ENCODE measurements around the gene TTC38.

The TTC38 gene

DNA sequence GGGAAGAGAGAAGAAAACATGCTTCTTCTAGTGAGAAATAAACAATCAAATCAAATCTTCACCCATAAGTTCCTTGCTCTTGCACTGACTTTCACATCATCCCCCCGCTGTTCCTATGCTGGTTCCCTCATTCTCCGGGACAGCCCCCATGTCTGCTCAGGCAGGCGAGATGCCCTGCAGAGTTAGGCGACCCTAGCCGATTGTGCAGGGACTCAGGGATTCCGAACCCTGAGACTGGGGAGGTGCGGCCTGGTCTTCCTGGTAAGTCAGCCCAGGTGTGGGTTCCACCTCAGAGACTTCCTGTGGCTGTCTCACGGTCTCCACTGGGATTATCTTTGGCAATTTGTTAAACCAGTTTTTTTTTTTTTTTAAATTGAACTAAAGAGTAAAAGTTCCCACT is 6.6 kb downstream of the TTC38 start:
- no peak for DNase-seq (ENCODE audit: extremely low spot score, insufficient read length, low read depth)
- no peak for FAIRE-seq

DNA sequence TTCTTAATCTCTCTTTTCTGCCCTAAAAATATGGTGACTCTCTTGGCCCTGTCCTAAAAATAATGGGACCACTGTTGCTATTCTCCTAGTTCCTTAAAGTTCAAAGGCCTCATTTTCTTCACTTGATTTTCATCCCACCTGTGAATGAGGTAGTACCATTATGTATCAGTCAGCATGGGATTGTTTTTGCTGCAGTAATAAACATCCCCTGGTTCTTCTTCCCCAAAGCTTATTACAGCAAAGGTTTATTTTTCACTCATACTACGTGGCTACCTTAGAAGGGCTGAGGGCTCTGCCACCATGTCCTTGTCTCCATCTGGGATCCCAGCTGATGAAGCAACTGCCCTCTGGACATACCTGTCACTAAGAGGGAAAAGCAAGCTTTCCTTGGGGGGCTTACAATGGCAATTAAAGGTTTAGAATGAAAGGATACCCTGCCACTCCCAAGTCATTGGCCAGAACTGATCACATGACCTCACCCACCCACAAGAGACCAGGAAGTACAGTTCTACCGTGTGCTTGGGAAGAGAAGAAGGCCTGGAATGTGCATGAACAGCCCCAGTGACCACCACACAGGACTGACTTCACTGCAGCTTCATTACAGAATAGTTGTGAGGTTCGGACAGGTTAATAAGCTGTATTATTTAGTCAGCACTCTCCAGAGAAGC is 7.8 kb downstream of the TTC38 start:
- peak; percentile 5 for FAIRE-seq
- no peak for DNase-seq (ENCODE audit: extremely low spot score, insufficient read length, low read depth)

- DNase-seq (ENCODE audit: extremely low spot score, insufficient read length, low read depth), result no peak
- no peak for FAIRE-seq
These were observed 8.8 kb downstream of the TTC38 start for GRCh38 chr22:46276563-46276962.

- FAIRE-seq, result no peak
- DNase-seq (ENCODE audit: extremely low spot score, insufficient read length, low read depth), result no peak
These were observed 11.1 kb downstream of the TTC38 start for GRCh38 chr22:46278656-46279645.

DNA sequence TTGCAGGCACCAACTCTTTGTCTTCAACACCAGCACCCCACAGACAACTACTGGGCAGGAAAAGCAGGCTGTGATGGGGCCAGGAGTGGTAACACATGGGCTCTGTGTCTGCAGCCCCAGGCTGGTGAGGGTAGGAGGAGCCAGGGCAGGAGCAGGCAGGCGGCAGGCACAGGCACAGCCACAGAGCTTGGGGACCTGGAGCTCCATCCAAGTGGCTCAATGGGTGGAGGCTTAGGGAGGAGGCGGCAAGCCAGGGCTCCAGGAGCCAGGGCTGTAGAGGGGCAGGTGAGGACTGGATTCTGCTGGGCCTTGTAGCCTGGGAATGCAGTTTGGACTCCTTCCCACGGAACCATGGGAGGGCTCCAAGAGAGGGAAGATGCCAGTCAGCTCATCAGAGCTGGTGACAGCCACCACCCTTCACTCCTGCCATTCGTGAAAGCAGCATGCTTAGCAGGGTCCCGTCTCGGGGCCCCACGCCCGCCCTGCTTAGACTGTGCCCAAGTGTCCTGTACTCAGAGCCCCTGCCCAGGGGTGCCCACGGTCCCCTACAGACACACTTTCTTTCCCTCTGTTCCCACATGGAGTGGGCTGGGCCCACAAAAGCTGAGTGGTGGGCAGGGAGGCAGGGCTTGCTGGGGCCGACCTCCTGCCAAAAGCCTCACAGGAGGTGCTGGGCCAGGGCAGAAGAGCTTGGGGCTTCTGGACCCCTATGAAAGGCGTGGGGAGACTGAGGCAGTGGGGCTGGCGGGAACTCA is 12.4 kb downstream of the TTC38 start:
- DNase-seq (ENCODE audit: extremely low spot score, insufficient read length, low read depth), result no peak
- no peak for FAIRE-seq

- DNase-seq (ENCODE audit: extremely low spot score, insufficient read length, low read depth) (no peak), FAIRE-seq (no peak)
These were observed 13.3 kb downstream of the TTC38 start for GRCh38 chr22:46280999-46281623.

GRCh38 chr22:46281866-46282678 is 14.3 kb downstream of the TTC38 start:
- no peak for DNase-seq (ENCODE audit: extremely low spot score, insufficient read length, low read depth)
- FAIRE-seq, result no peak

DNA sequence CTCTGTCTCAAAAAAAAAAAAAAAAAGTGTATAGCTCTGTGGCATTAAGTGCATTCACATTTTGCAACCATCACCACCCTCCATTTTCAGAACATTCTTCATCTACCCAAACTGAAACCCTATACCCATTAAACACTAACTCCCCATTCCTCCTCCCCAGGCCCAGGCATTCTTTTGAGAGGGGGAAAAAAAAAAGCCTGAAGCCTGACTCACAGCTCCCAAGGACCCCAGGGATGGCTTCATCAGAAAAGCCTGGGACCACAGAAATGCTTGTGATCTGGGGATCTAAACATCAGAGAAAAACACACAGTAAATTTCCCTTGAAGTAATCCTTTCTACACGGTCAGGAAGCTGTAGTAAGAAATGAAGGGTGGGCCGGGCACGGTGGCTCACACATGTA is 18.2 kb downstream of the TTC38 start:
- DNase-seq (ENCODE audit: extremely low spot score, insufficient read length, low read depth) (no peak), FAIRE-seq (no peak)

- DNase-seq (ENCODE audit: extremely low spot score, insufficient read length, low read depth) (no peak), FAIRE-seq (no peak)
These were observed 19.4 kb downstream of the TTC38 start for GRCh38 chr22:46286941-46287872.

DNA sequence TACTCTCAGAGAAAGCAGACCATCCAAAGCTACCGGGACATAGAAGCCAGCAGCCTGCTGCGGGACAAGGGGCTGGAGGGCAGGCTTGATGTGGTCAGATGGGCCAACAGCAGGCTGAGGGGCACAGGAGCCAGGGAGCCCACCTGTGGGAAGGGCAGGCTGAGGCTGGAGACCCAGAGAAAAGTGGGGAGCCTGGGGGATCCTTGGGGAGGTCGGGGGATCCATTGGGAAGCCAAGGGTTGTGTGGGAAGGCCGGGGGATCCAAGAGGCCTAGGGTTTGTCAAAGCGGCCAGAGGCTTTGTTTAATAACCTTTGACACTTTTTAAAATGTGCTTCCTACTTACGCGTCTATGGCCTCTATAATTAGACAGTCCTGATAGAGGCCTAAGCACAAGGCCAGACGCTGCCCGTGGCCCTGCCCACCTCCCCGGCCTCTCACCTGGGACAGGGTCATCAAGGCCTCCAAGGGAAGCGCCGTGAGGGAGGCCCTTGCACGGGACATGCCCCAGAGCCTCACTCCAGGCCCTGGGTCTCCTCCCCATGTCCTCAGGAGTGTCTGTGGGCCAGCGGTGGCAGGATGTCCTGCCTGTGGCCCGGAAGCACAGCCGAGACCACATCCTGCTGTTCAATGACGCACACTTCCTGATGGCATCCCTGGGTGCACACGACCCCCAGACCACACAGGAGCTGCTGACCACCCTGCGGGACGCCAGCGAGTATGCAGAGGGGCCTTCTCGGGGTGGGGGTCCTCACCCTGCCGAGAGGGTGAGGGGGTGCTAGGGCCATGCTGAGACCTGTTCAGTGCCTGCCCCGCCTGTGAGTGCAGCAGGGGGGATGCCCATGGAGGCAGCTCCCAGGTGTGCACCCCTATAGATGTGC is 20.3 kb downstream of the TTC38 start:
- DNase-seq (ENCODE audit: extremely low spot score, insufficient read length, low read depth) (peak; percentile 79), FAIRE-seq (peak; percentile 96)

DNA sequence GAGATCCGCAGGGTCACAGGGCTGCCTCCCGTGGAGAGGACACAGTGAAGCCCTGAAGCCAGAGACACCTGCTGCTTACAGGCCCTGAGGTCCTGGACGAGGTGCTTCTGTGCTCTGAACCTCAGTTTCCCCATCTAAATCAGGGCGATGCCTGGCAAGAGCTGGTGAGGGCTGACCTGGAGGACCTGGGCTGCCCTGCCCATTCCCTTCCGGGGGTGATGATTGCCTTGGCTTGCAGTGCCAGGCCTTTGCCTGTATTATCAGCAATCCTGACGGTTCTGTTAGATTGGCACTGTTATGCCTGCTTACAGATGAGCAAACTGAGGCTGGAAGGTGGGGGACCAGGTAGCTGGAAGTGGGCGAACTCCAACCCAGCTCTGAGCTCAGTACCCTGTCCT is 21.0 kb downstream of the TTC38 start:
- no peak for DNase-seq (ENCODE audit: extremely low spot score, insufficient read length, low read depth)
- no peak for FAIRE-seq

DNA sequence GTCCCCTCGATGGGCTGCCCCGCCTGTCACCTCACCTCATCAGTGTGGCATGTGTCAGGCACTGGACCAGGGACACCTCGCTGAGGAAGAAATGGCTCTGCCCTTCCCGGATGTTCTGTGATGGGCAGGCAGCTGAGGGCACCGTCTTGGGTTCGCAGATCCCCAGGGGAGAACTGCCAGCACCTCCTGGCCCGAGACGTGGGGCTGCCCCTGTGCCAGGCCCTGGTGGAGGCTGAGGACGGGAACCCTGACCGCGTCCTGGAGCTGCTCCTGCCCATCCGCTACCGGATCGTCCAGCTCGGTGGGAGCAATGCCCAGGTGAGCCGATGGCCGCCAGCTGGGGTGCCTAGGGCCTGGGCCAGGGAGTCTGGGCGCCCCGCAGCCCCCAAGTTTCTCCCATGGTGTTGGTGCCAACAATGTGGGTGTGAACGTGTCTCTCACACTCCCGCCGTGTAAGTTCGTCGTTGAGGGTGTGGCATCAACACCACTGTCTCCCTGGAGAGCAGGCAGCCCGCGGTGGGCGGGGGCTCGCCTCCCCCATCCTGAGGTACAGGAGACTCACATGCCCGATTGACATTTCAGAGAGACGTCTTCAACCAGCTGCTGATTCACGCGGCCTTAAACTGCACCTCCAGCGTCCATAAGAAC is 21.6 kb downstream of the TTC38 start:
- DNase-seq (ENCODE audit: extremely low spot score, insufficient read length, low read depth) (no peak), FAIRE-seq (no peak)

DNA sequence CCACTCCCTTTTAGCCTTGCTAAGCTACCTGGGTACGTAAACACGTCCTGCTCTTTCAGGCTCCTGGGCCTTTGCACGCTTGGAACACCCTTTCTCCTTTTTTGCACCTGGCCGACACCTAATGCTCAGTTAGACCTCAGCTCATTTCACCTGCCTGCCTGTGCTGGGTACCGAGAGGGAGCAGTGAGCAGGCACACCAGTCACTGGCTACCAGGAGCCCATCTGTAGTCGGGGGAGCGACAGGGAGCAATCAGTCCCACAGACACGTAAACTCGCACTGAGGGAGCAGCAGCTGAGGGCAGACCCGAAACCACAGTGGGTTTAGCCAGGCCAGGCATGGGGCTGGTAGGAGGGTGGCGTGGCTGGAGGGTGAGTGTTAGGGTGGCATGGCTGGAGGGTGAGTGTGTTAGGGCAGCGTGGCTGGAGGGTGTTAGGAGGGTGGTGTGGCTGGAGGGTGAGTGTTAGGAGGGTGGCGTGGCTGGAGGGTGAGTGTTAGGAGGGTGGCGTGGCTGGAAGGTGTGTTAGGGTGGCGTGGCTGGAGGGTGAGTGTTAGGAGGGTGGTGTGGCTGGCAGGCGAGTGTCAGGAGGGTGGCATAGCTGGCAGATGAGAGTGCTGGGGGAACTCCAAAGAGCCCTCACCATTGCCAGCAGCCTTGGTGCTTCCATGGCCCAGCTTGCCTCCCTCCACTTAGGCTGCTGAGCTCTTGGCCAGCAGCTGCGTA is 22.5 kb downstream of the TTC38 start:
- FAIRE-seq (no peak), DNase-seq (ENCODE audit: extremely low spot score, insufficient read length, low read depth) (no peak)

GRCh38 chr22:46290843-46291785 is 23.3 kb downstream of the TTC38 start:
- DNase-seq (ENCODE audit: extremely low spot score, insufficient read length, low read depth) (no peak), FAIRE-seq (no peak)

GRCh38 chr22:46292173-46292572 is 24.4 kb downstream of the TTC38 start:
- FAIRE-seq (no peak), DNase-seq (ENCODE audit: extremely low spot score, insufficient read length, low read depth) (no peak)
